ENCODE measurements around the gene SLC6A17. TPM values are rescaled to one million over a fixed set of nuclear protein-coding genes. Genes with fewer than 3 reads are reported as not detected.
A peak's percentile ranks its signal among the peaks of the same experiment; 100 is the strongest.

SLC6A17 gene
- total and polyA plus RNA-seq, 9 of the 15 experiments (the other 6 are each of a cell fraction or from before 2014, with no cell fraction given), result not detected

DNA sequence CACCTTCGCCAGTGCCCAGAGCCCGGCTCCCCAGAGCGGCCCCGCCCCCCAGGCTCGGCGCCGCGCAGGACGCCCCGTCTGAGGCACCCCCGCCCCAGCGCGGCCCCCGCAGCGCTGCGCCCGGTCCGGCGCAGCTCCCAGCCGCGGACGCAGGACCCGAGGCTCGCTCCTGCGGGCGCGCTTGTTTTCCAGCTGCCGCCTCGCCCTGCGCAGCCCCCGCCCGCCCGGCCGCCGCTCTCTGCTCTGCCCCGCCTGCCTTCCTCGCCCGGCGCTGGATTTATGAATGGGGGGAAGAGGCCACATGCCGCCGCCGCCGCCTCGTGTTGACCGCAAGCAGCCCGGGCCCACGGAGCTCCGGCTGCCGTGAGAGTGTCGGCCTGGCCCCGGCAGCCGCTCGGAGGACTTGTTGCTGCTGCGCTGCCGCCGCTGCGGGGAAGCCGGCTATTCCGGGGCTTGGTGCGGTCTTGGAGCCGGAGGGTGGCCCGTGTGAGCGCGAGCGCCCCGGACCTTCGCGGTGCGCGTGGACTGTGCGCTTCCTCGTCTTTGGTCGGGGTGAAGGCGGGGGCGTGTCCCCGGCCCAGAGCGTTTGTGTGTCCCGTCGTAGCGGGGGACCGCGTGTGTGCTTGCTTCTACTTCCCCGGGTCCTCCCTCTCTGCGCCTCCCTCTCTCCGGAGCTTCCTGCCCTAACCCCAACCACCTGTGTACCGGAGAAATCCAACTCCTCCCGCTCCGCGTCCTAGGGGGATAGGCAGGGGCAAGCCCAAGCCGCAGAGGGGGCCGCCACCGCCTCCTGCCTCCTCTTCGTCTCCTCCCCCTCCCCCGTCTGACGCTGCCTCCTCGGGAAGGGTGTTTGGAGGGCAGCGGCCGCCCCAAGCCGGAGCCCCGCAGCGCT lies 60.6 kb downstream of the SLC6A17 start (continued):
- TF ChIP-seq RBM15 (IDR thresholded peaks at IDR 0.05; ENCODE audit: insufficient read depth, low read length) (no peak), IRF2 (CRISPR knock-in tag; IDR thresholded peaks at IDR 0.05) (no peak), HDGF (IDR thresholded peaks at IDR 0.05) (no peak), MYC (IDR thresholded peaks at IDR 0.05; ENCODE audit: low read depth, low read length) (no peak), MYC (CRISPR knock-in tag; IDR thresholded peaks at IDR 0.05; ENCODE audit: borderline replicate concordance, low read depth) (0 out of 2 replicates have a peak, but pooled peaks have one; percentile 20), ZNF444 (CRISPR knock-in tag; IDR thresholded peaks at IDR 0.05) (0 out of 2 replicates have a peak, but pooled peaks have one; percentile 38), STAT5A (IDR thresholded peaks at IDR 0.05; ENCODE audit: borderline replicate concordance, low read length) (no peak), ZNF696 (CRISPR knock-in tag; conservative IDR thresholded peaks at IDR 0.05) (no peak), PRPF4 (IDR thresholded peaks at IDR 0.05; ENCODE audit: insufficient read depth, low read depth, low read length, poor library complexity, severe bottlenecking) (no peak), KDM2B (CRISPR knock-in tag; IDR thresholded peaks at IDR 0.05) (no peak; the same call in 1 of the 2 replicates), ZFPM2 (CRISPR knock-in tag; IDR thresholded peaks at IDR 0.05) (no peak)
- TF ChIP-seq, protein P1, sequence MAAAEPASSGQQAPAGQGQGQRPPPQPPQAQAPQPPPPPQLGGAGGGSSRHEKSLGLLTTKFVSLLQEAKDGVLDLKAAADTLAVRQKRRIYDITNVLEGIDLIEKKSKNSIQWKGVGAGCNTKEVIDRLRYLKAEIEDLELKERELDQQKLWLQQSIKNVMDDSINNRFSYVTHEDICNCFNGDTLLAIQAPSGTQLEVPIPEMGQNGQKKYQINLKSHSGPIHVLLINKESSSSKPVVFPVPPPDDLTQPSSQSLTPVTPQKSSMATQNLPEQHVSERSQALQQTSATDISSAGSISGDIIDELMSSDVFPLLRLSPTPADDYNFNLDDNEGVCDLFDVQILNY (CRISPR knock-in tag; IDR thresholded peaks at IDR 0.05), result 0 out of 2 replicates have a peak, but pooled peaks have one; percentile 28
- TF ChIP-seq, protein P2, sequence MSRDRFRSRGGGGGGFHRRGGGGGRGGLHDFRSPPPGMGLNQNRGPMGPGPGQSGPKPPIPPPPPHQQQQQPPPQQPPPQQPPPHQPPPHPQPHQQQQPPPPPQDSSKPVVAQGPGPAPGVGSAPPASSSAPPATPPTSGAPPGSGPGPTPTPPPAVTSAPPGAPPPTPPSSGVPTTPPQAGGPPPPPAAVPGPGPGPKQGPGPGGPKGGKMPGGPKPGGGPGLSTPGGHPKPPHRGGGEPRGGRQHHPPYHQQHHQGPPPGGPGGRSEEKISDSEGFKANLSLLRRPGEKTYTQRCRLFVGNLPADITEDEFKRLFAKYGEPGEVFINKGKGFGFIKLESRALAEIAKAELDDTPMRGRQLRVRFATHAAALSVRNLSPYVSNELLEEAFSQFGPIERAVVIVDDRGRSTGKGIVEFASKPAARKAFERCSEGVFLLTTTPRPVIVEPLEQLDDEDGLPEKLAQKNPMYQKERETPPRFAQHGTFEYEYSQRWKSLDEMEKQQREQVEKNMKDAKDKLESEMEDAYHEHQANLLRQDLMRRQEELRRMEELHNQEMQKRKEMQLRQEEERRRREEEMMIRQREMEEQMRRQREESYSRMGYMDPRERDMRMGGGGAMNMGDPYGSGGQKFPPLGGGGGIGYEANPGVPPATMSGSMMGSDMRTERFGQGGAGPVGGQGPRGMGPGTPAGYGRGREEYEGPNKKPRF (IDR thresholded peaks at IDR 0.05; ENCODE audit: low read depth, low read length), result no peak
- TF ChIP-seq, protein P3, sequence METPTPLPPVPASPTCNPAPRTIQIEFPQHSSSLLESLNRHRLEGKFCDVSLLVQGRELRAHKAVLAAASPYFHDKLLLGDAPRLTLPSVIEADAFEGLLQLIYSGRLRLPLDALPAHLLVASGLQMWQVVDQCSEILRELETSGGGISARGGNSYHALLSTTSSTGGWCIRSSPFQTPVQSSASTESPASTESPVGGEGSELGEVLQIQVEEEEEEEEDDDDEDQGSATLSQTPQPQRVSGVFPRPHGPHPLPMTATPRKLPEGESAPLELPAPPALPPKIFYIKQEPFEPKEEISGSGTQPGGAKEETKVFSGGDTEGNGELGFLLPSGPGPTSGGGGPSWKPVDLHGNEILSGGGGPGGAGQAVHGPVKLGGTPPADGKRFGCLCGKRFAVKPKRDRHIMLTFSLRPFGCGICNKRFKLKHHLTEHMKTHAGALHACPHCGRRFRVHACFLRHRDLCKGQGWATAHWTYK (CRISPR knock-in tag; IDR thresholded peaks at IDR 0.05), result no peak

All from K562 (cell line).